Vagina (tissue), 2 donors: Measurements from ENCODE around the gene SLC35D2.
"Not testable (repeated sequence)": the region's sequence is repeated elsewhere in the genome, so short reads cannot be mapped to it uniquely, and the experiment has no call there.

Experiments
- CTCF ChIP-seq, 3 experiments: fragments of 450-650 bp in 2 of 3; fragments of 200-600 bp in 1 of 3; sonication (generic) in 1 of 3; IDR thresholded peaks; one replicate each; pipeline ENCODE4 v1.5.1; 2017 to 2019; ENCODE audit warnings: antibody characterized with exemption in 3 of 3, mild to moderate bottlenecking in 2 of 3, moderate library complexity in 2 of 3
- POLR2A ChIP-seq, 2 donors: fragments of 450-650 bp; IDR thresholded peaks; one replicate each; pipeline ENCODE4 v1.6.1; 2017; ENCODE audit warnings: antibody characterized with exemption in 2 of 2, mild to moderate bottlenecking in 2 of 2, moderate library complexity in 2 of 2

GRCh38 chr9:96375507-96375906, 8.0 kb downstream of the SLC35D2 start:
- not testable (repeated sequence) for TF ChIP-seq CTCF, POLR2A (IDR thresholded peaks at IDR 0.05)
